Prostate gland (tissue), 2 donors: ENCODE data around the gene PARVB.

Experiments used
- CTCF ChIP-seq, 4 experiments: fragments of 200-600 bp in 2 of 4; fragments of 450-650 bp in 2 of 4; sonication (generic) in 2 of 4; IDR thresholded peaks; 1 replicate in 3 of 4; 2 replicates in 1 of 4; pipeline ENCODE4 v1.5.1; 2016 to 2019; ENCODE audit warnings: antibody characterized with exemption in 4 of 4, mild to moderate bottlenecking in 2 of 4, moderate library complexity in 2 of 4
- POLR2A ChIP-seq: fragments of 450-650 bp; IDR thresholded peaks from one replicate; pipeline ENCODE4 v1.6.1; 2016; ENCODE audit warnings: antibody characterized with exemption, mild to moderate bottlenecking
- POLR2AphosphoS5 ChIP-seq: sonication (generic); formaldehyde crosslinking; IDR thresholded peaks from one replicate; pipeline ENCODE4 v1.6.1; 2017; ENCODE audit warnings: antibody characterized with exemption

GRCh38 chr22:44211946-44212930 lies 188.1 kb downstream of the PARVB start:
- TF ChIP-seq POLR2A (no peak), CTCF (IDR thresholded peaks at IDR 0.05) (no peak), POLR2AphosphoS5 (no peak)
